Prostate gland (tissue), 2 donors: ENCODE results near the gene CD27. TPM values are rescaled to one million over a fixed set of nuclear protein-coding genes. Genes with fewer than 3 reads are reported as not detected.

ENCODE experiments used
- DNase-seq: peaks from one replicate; pipeline ENCODE4 v3.0.0-alpha.2; 2019; ENCODE audit warnings: low spot score
- H3K27ac ChIP-seq, 2 donors: fragments of 200-600 bp; sonication (generic); 2 replicates each; pipeline ENCODE4 v1.5.1; 2017 to 2019
- H3K27me3 ChIP-seq: fragments of 200-600 bp; sonication (generic); replicated peaks from 2 replicates; pipeline ENCODE4 v1.5.1; 2019; ENCODE audit not compliant: insufficient read depth
- H3K36me3 ChIP-seq, 2 donors: fragments of 200-600 bp; sonication (generic); 1 replicate in 1 of 2; 2 replicates in 1 of 2; pipeline versions ENCODE4 v1.5.1 to v1.8.1; 2017 to 2019
- H3K4me1 ChIP-seq: fragments of 200-600 bp; sonication (generic); replicated peaks from 2 replicates; pipeline ENCODE4 v1.5.1; 2019
- H3K4me3 ChIP-seq, 2 donors: fragments of 200-600 bp; sonication (generic); 2 replicates each; pipeline ENCODE4 v1.5.1; 2017 to 2019
- H3K9me3 ChIP-seq: fragments of 200-600 bp; sonication (generic); 2 replicates; pipeline ENCODE4 v1.5.1; 2017
- CTCF ChIP-seq, 4 experiments: fragments of 200-600 bp in 2 of 4; fragments of 450-650 bp in 2 of 4; sonication (generic) in 2 of 4; IDR thresholded peaks; 1 replicate in 3 of 4; 2 replicates in 1 of 4; pipeline ENCODE4 v1.5.1; 2016 to 2019; ENCODE audit warnings: antibody characterized with exemption in 4 of 4, mild to moderate bottlenecking in 2 of 4, moderate library complexity in 2 of 4
- POLR2A ChIP-seq: fragments of 450-650 bp; IDR thresholded peaks from one replicate; pipeline ENCODE4 v1.6.1; 2016; ENCODE audit warnings: antibody characterized with exemption, mild to moderate bottlenecking
- POLR2AphosphoS5 ChIP-seq: sonication (generic); formaldehyde crosslinking; IDR thresholded peaks from one replicate; pipeline ENCODE4 v1.6.1; 2017; ENCODE audit warnings: antibody characterized with exemption
- WGBS: methylation state at CpG from one replicate; pipeline ENCODE4 v1.1.5; 2018; 5-methylcytosine and 5-hydroxymethylcytosine counted together
- intact Hi-C: fragments of 100-400 bp; cut with DNase I; formaldehyde crosslinking; loops from one replicate; pipeline ENCODE4 v1.14.2; 2022
- total RNA-seq, 2 donors: library from RNA; depleted of rRNA; stranded (reverse); fragments of >200 nt; gene quantifications; one replicate each; pipeline ENCODE4 v1.1.0, GENCODE V29; 2016

Gene CD27
- total RNA-seq: 1 to 10 TPM; 1.5 to 2.5 TPM

GRCh38 chr12:6444704-6445688 is at the start of gene CD27:
CD27 (plus strand) TSS chr12:6444955; CDS start chr12:6445096, 141 bp downstream.
- no peak within 1 kb of the TSS for H3K27ac ChIP-seq
- no peak for TF ChIP-seq POLR2AphosphoS5
- TF ChIP-seq POLR2A: no peak
- no peak for TF ChIP-seq CTCF (IDR thresholded peaks at IDR 0.05)
- H3K4me1 ChIP-seq: no peaks in the 10 kb centered on the region
- intact Hi-C loops: no loop called here
- H3K4me3 ChIP-seq: no peak within 1 kb of the TSS
- 87% methylated on average over 14 of the region's 16 CpGs for WGBS
- no peaks in the 10 kb centered on the region for H3K27me3 ChIP-seq
- no peaks in the 10 kb centered on the region for H3K36me3 ChIP-seq
- H3K9me3 ChIP-seq: no peaks in the 10 kb centered on the region
- DNase-seq: no peak

GRCh38 chr12:6396031-6396430 is 48.7 kb upstream of the CD27 start:
- Histone ChIP-seq H3K4me3 (no peak overlapping the region), H3K27ac (no peak overlapping the region), H3K9me3 (no peaks in the 10 kb centered on the region), H3K4me1 (no peaks in the 10 kb centered on the region), H3K36me3 (no peaks in the 10 kb centered on the region), H3K27me3 (no peaks in the 10 kb centered on the region)
- no peak for TF ChIP-seq POLR2AphosphoS5
- TF ChIP-seq CTCF (IDR thresholded peaks at IDR 0.05): no peak
- no peak for TF ChIP-seq POLR2A
- 78% methylated on average over 2 of the region's 2 CpGs for WGBS
- intact Hi-C loops: no loop called here
- no peak for DNase-seq

- Histone ChIP-seq H3K27me3 (no peaks in the 10 kb centered on the region), H3K9me3 (no peaks in the 10 kb centered on the region), H3K4me1 (no peaks in the 10 kb centered on the region), H3K27ac (no peak overlapping the region), H3K36me3 (no peaks in the 10 kb centered on the region), H3K4me3 (no peak overlapping the region)
- WGBS: 75% methylated on average over 7 of the region's 7 CpGs
- intact Hi-C loops: no loop called here
- DNase-seq: no peak
- TF ChIP-seq CTCF (IDR thresholded peaks at IDR 0.05): no peak
- TF ChIP-seq POLR2A: no peak
- no peak for TF ChIP-seq POLR2AphosphoS5
Measured at GRCh38 chr12:6399884-6400644, 44.7 kb upstream of the CD27 start.

GRCh38 chr12:6404390-6404789 is 40.4 kb upstream of the CD27 start:
- no peak for TF ChIP-seq CTCF (IDR thresholded peaks at IDR 0.05)
- TF ChIP-seq POLR2AphosphoS5: no peak
- TF ChIP-seq POLR2A: no peak
- intact Hi-C loops: no loop called here
- DNase-seq: no peak
- H3K9me3 ChIP-seq: no peaks in the 10 kb centered on the region
- H3K27me3 ChIP-seq: no peaks in the 10 kb centered on the region
- no peak overlapping the region for H3K27ac ChIP-seq
- no peaks in the 10 kb centered on the region for H3K4me1 ChIP-seq
- H3K36me3 ChIP-seq: no peaks in the 10 kb centered on the region
- H3K4me3 ChIP-seq: no peak overlapping the region
- WGBS: 90% methylated on average over 5 of the region's 5 CpGs
